ENCODE results near the gene CRISPLD2. TPM values are rescaled to one million over a fixed set of nuclear protein-coding genes. Genes with fewer than 3 reads are reported as not detected.

Gene CRISPLD2
- total RNA-seq, 4 donors from 2014 or later: 19.6 to 319 (median 84.3) TPM

DNA sequence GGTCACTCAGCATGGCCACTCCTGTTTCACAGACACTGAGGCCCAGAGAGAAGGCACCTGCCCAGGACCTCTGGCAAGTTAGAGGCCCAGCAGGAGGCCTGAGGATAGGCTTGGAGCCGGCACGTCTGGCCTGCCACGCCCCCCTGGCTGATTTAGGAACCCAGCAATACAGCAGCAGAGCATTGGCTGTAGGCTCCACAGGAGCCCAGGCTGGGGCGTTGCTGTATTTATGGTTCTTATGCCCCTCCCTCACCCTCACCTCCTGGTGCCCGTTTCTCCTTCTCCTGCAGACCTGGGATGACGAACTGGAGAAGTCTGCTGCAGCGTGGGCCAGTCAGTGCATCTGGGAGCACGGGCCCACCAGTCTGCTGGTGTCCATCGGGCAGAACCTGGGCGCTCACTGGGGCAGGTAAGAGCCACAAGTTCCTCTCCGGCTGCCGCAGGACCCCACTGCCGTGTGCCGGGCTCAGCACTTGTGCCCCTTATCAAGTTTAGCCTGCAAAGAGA, 25.8 kb downstream of the CRISPLD2 start:
- Histone ChIP-seq H3K27ac (no peak overlapping the region), H3K36me3 (peaks cover 0 to 46% (median 0%) of the 10 kb centered on the region in 3 donors), H3K9me3 (no peaks in the 10 kb centered on the region), H3K27me3 (no peaks in the 10 kb centered on the region), H3K4me3 (no peak overlapping the region), H3K4me1 (peaks cover 0 to 19% (median 0%) of the 10 kb centered on the region in 4 donors)
- TF ChIP-seq CTCF (IDR thresholded peaks at IDR 0.05) (no peak), POLR2A (IDR thresholded peaks at IDR 0.05) (no peak)
- no peak for DNase-seq

DNA sequence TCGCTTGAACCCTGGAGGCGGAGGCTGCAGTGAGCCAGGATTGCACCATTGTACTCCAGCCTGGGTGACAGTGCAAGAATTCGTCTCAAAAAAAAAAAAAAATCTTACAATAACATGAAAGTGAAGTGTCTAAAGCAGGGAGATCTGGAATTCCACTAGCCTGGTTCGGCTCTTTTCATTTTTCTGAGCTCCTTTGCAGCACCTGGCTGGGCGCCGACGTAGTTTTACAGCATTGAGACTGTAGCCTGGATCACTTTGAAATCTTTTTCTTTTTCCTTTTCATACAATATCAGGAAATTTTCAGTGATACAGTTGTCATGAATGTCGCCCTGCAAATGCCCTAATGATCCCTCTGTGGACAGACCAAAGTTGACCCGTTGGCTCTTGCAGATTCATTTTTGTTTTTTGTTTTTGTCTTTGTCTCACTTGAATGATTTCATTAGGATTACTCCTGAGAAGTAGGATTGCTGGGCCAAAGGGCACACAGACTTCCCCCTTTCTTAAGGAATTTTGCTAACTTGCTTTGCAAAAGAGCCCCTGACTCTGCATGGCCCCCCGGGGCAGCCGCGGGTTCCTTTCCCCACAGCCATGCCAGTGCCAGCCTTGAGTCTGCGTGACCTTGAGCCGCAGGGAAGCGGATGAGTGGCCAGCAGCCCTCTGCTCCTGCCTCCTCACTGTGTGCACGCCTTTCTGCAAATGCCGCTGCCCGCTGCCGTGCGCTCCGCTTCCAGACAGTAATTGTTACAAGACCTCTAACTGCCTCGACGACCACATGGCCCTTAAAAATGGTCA, 28.0 kb downstream of the CRISPLD2 start:
- Histone ChIP-seq H3K9me3 (no peaks in the 10 kb centered on the region), H3K4me1 (peaks cover 0 to 7% (median 0%) of the 10 kb centered on the region in 4 donors), H3K36me3 (peaks cover 0 to 67% (median 0%) of the 10 kb centered on the region in 3 donors), H3K4me3 (no peak overlapping the region), H3K27me3 (no peaks in the 10 kb centered on the region), H3K27ac (no peak overlapping the region)
- no peak for DNase-seq
- TF ChIP-seq POLR2A (IDR thresholded peaks at IDR 0.05): no peak
- TF ChIP-seq CTCF (IDR thresholded peaks at IDR 0.05): no peak

- H3K9me3 ChIP-seq: no peaks in the 10 kb centered on the region
- peaks cover 0 to 78% (median 0%) of the 10 kb centered on the region in 3 donors for H3K36me3 ChIP-seq
- H3K27ac ChIP-seq: no peak overlapping the region
- no peak overlapping the region for H3K4me3 ChIP-seq
- DNase-seq: no peak
- TF ChIP-seq POLR2A (IDR thresholded peaks at IDR 0.05) (no peak), CTCF (IDR thresholded peaks at IDR 0.05) (no peak)
- H3K4me1 ChIP-seq: no peaks in the 10 kb centered on the region
- no peaks in the 10 kb centered on the region for H3K27me3 ChIP-seq
These were observed 29.3 kb downstream of the CRISPLD2 start for GRCh38 chr16:84848986-84849634.

DNA sequence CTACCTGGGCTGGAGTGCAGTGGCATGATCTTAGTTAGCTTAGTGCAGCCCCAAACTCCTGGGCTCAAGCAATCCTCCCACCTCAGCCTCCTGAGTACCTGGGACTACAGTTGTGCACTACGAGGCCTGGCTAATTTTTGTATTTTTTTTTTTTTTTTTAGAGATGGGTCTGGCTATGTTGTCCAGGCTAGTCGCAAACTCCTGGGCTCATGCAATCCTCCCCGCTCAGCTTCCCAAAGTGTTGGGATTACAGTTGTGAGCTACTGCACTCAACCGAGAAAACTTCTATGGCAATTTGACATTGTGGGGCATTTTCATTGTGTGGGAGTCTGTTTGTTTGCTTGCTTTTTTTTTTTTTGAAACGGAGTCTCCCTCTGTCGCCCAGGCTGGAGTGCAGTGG, 30.0 kb downstream of the CRISPLD2 start:
- H3K36me3 ChIP-seq: peaks cover 0 to 80% (median 0%) of the 10 kb centered on the region in 3 donors

GRCh38 chr16:84850714-84851113, 30.9 kb downstream of the CRISPLD2 start:
- Histone ChIP-seq H3K36me3 (peaks cover 0 to 80% (median 0%) of the 10 kb centered on the region in 3 donors), H3K9me3 (no peaks in the 10 kb centered on the region), H3K4me3 (no peak overlapping the region), H3K27me3 (no peaks in the 10 kb centered on the region), H3K27ac (peak overlapping the region in 1 of 4 donors; percentile 9), H3K4me1 (no peaks in the 10 kb centered on the region)
- no peak for DNase-seq
- TF ChIP-seq POLR2A (IDR thresholded peaks at IDR 0.05): no peak
- TF ChIP-seq CTCF (IDR thresholded peaks at IDR 0.05): no peak

More for the DNA sequence above, 30.0 kb downstream of the CRISPLD2 start:
- DNase-seq: no peak
- TF ChIP-seq CTCF (IDR thresholded peaks at IDR 0.05): no peak
- TF ChIP-seq POLR2A (IDR thresholded peaks at IDR 0.05): no peak
- no peaks in the 10 kb centered on the region for H3K9me3 ChIP-seq
- H3K4me3 ChIP-seq: no peak overlapping the region
- no peaks in the 10 kb centered on the region for H3K27me3 ChIP-seq
- no peak overlapping the region for H3K27ac ChIP-seq
- H3K4me1 ChIP-seq: no peaks in the 10 kb centered on the region

Measured in Peyer's patch (tissue), 4 donors.